HG03025 (cell line): ENCODE data around the gene CAPN11.

ENCODE experiments used
- ATAC-seq: cut with Tn5 transposase; IDR thresholded peaks from one replicate; pipeline ENCODE4 v1.9.1; 2021; ENCODE audit warnings: mild to moderate bottlenecking, moderate library complexity; ENCODE audit not compliant: unreplicated experiment, low FRiP score

CAPN11 gene

GRCh38 chr6:44158770-44159228 is at the start of gene CAPN11:
CAPN11 (plus strand) TSS chr6:44158820; CDS start chr6:44158849, 29 bp downstream.
- ATAC-seq: no peak

- no peak for ATAC-seq
These were observed 49.4 kb upstream of the CAPN11 start for GRCh38 chr6:44109212-44109611.

GRCh38 chr6:44110005-44110676 is 48.5 kb upstream of the CAPN11 start:
- ATAC-seq: no peak

GRCh38 chr6:44110966-44111365 is 47.7 kb upstream of the CAPN11 start:
- ATAC-seq: no peak

- no peak for ATAC-seq
These were observed 46.9 kb upstream of the CAPN11 start for GRCh38 chr6:44111434-44112417.

GRCh38 chr6:44113414-44113813 is 45.2 kb upstream of the CAPN11 start:
- no peak for ATAC-seq

- no peak for ATAC-seq
These were observed 42.8 kb upstream of the CAPN11 start for GRCh38 chr6:44115866-44116265.

- ATAC-seq: no peak
These were observed 41.8 kb upstream of the CAPN11 start for GRCh38 chr6:44116641-44117382.

GRCh38 chr6:44117397-44118128 is 41.1 kb upstream of the CAPN11 start:
- ATAC-seq: no peak

GRCh38 chr6:44119704-44120262 is 38.8 kb upstream of the CAPN11 start:
- ATAC-seq: no peak

GRCh38 chr6:44120692-44121443 is 37.8 kb upstream of the CAPN11 start:
- ATAC-seq: no peak

- no peak for ATAC-seq
These were observed 35.8 kb upstream of the CAPN11 start for GRCh38 chr6:44122801-44123200.

- ATAC-seq: no peak
These were observed 35.1 kb upstream of the CAPN11 start for GRCh38 chr6:44123544-44123943.

- ATAC-seq: peak; percentile 27
These were observed 32.1 kb upstream of the CAPN11 start for GRCh38 chr6:44126320-44127149.

- peak; percentile 76 for ATAC-seq
These were observed 31.2 kb upstream of the CAPN11 start, which contains the start of the genes MRPL14 and TMEM63B for GRCh38 chr6:44127186-44128019. MRPL14 (minus strand) TSS chr6:44127452; CDS start chr6:44116611, 10,841 bp downstream. TMEM63B (plus strand) TSS chr6:44127554; CDS start chr6:44134585, 7,031 bp downstream.

- ATAC-seq: no peak
These were observed 30.4 kb upstream of the CAPN11 start for GRCh38 chr6:44128020-44128917.
